Subcutaneous adipose tissue (tissue), 4 donors: ENCODE results near the gene RILPL2. TPM values are rescaled to one million over a fixed set of nuclear protein-coding genes. Genes with fewer than 3 reads are reported as not detected.

Source experiments
- CTCF ChIP-seq: fragments of 450-650 bp; IDR thresholded peaks from one replicate; pipeline ENCODE4 v1.5.1; 2016; ENCODE audit warnings: low read depth, mild to moderate bottlenecking, control low read depth, antibody characterized with exemption, moderate library complexity
- total RNA-seq, 4 donors: library from RNA; depleted of rRNA; stranded (reverse); fragments of >200 nt; gene quantifications; one replicate each; pipeline ENCODE4 v1.1.0, GENCODE V29; 2016

The RILPL2 gene
- total RNA-seq, 4 donors from 2014 or later: 6.7 to 11.7 (median 9.6) TPM

DNA sequence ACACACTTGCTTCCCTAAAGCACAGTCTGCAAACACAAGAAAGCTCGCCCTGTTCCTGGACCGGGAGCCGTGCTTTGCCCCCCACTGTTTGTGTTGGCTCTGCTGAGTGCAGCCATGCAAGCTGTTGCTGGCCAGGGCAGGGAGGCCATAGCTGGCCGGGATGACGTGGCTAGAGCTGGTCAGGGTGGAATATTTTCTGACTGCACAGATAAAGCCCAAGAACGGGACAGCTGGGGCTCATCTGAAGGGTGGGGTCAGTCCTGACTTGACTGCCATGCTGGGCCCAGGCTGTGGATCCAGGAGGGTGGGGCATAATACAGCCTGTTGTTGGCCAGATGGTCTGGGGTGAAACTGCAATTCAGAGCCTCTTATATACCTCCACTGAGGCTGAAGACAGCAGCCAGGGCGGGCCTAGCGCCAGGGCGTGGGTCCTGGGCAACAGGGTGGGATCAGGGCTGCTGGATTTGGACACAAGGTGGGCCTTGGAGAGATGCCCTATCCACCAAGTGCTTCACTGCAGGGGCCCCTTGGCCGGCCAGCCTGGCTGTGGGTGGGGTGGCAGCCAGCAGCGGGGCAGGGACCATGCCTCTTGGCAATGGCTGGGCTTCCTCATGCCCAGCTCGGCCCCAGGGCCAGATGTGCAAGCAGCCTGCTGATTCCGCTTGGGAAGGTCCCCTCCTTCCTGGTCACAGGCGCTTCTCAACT is 37.8 kb downstream of the RILPL2 start:
- no peak for TF ChIP-seq CTCF

GRCh38 chr12:123398177-123398549 is 38.3 kb downstream of the RILPL2 start:
- TF ChIP-seq CTCF: no peak

- TF ChIP-seq CTCF: no peak
These were observed 39.1 kb downstream of the RILPL2 start for GRCh38 chr12:123397400-123397799.

DNA sequence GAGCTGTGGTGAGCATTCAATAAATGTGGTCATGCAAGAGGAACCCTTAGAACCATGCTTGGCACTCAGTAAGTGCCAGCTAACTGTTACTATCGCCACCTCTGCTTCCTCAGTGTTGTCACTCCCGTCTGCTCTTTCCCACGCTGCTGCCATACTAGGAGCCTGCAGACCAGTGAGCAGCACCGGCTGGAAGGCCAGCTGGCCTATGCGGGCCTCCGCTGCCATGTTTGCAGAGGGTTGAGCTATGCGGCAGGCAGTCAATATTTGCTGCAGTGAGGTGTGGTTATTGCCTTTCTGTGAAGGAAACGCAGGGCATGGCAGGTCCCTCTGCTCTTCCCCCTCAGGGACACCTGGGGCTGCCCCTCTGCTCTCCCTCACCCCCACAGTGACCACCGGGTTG is 39.5 kb downstream of the RILPL2 start:
- no peak for TF ChIP-seq CTCF

GRCh38 chr12:123396543-123396942 is 39.9 kb downstream of the RILPL2 start:
- TF ChIP-seq CTCF: no peak

DNA sequence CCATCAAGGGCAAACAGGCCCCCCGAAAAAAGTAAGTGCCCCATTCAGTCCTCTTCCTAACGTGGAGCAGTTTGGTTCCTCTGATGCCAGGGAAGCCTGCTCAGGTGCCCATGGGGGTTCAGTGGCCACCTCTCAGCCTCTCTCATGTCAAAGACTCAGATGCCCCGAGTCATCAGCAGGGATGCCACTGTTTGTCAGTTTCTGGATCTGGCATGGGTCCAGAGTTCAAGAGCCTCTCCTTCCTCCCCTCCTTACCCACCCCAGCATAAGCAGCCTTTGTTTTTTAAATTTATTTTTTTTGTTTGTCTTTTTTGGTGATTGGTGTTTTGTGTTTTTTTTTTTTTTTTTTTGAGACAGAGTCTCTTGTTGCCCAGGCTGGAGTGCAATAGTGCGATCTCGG is 41.2 kb downstream of the RILPL2 start:
- no peak for TF ChIP-seq CTCF

- TF ChIP-seq CTCF: no peak
These were observed 42.7 kb downstream of the RILPL2 start for GRCh38 chr12:123393747-123394146.
